A549 (cell line): ENCODE results near the gene NLK. TPM values are rescaled to one million over a fixed set of nuclear protein-coding genes. Genes with fewer than 3 reads are reported as not detected.

Experiments
- ATAC-seq, 2 experiments: fragments of 200-7000 bp in 1 of 2; fragments of >200 bp in 1 of 2; cut with Nextera tagmentation in 1 of 2; cut with Tn5 transposase in 1 of 2; 3 replicates each; pipeline versions ENCODE4 v1.8.0 to v1.9.1; 2018 to 2020; ENCODE audit warnings: mild to moderate bottlenecking in 1 of 2, moderate library complexity in 1 of 2
- CTCF ChIA-PET: fragments of 300-600 bp; sonication (Branson Sonifier 250); formaldehyde crosslinking; extraction: SDS; loops from one replicate; lab custom pipeline; 2021; ENCODE audit warnings: antibody characterized with exemption, inconsistent platforms; lab: Yijun Ruan, JAX
- POLR2A ChIA-PET: fragments of 350-600 bp; formaldehyde crosslinking; extraction: SDS; loops from one replicate; lab custom pipeline; 2021; ENCODE audit warnings: antibody characterized with exemption, inconsistent platforms; lab: Yijun Ruan, JAX
- DNase-seq, 2 experiments: peaks; one replicate each; pipeline versions ENCODE4 v3.0.0 to v3.0.0-alpha.2; 2011 to 2016; ENCODE audit warnings: low read depth in 1 of 2, low spot score in 1 of 2
- FAIRE-seq: peaks from 2 replicates; lab custom pipeline; 2011; peaks lifted over from hg19 to GRCh38; lab: Jason Lieb, UNC
- H3K27ac ChIP-seq, 2 experiments: fragments of >200 bp; sonication (Bioruptor Twin); formaldehyde crosslinking; 3 replicates each; pipeline ENCODE4 v1.5.1; 2016 to 2017
- H3K4me1 ChIP-seq: fragments of >200 bp; sonication (Bioruptor Twin); formaldehyde crosslinking; 3 replicates; pipeline ENCODE4 v1.6.1; 2016
- H3K4me2 ChIP-seq: fragments of >200 bp; sonication (Bioruptor Twin); formaldehyde crosslinking; 3 replicates; pipeline ENCODE4 v1.6.1; 2016
- H3K4me3 ChIP-seq: fragments of >200 bp; sonication (Bioruptor Twin); formaldehyde crosslinking; 3 replicates; pipeline ENCODE4 v1.5.1; 2016
- H3K9me3 ChIP-seq: fragments of >200 bp; sonication (Bioruptor Twin); formaldehyde crosslinking; 3 replicates; pipeline ENCODE4 v1.6.1; 2016
- CBX8 ChIP-seq: fragments of 200-600 bp; sonication (generic); IDR thresholded peaks from 2 replicates; pipeline ENCODE4 v1.6.1; 2016
- EHF ChIP-seq: fragments of 250-450 bp; sonication (Bioruptor Pico); IDR thresholded peaks from 2 replicates; pipeline ENCODE4 v1.5.0; 2020; ENCODE audit warnings: mild to moderate bottlenecking
- ESRRA ChIP-seq: fragments of 150-350 bp; IDR thresholded peaks from 2 replicates; pipeline ENCODE4 v1.6.1; 2014; ENCODE audit warnings: mild to moderate bottlenecking, low read length, borderline replicate concordance
- FOSL2 ChIP-seq, 2 experiments: fragments of 450-650 bp in 1 of 2; fragments of >200 bp in 1 of 2; sonication (Bioruptor Twin) in 1 of 2; formaldehyde crosslinking; IDR thresholded peaks; 2 replicates each; pipeline versions ENCODE4 v1.5.0 to v1.6.1; 2016 to 2020; ENCODE audit warnings: mild to moderate bottlenecking in 1 of 2, moderate library complexity in 1 of 2
- GATA3 ChIP-seq: IDR thresholded peaks from 2 replicates; pipeline ENCODE4 v1.6.1; 2012; ENCODE audit warnings: borderline replicate concordance
- HEYL ChIP-seq: fragments of 250-450 bp; sonication (Bioruptor Pico); IDR thresholded peaks from 2 replicates; pipeline ENCODE4 v1.8.0; 2021; ENCODE audit warnings: mild to moderate bottlenecking, moderate library complexity
- JUNB ChIP-seq: fragments of >200 bp; sonication (Bioruptor Twin); formaldehyde crosslinking; IDR thresholded peaks from 2 replicates; pipeline ENCODE4 v1.6.1; 2016
- MYC ChIP-seq: IDR thresholded peaks from 2 replicates; pipeline ENCODE4 v1.6.1; 2012; ENCODE audit warnings: mild to moderate bottlenecking, inconsistent platforms, low read length, improper control_type of control experiment, borderline replicate concordance
- SREBF2 ChIP-seq: fragments of 450-650 bp; IDR thresholded peaks from 2 replicates; pipeline ENCODE4 v1.6.1; 2014; ENCODE audit warnings: mild to moderate bottlenecking, moderate library complexity
- ZC3H11A ChIP-seq: fragments of 450-650 bp; IDR thresholded peaks from 2 replicates; pipeline ENCODE4 v1.6.1; 2014; ENCODE audit warnings: antibody characterized with exemption, mild to moderate bottlenecking
- WGBS: methylation state at CpG from one replicate; pipeline ENCODE4 v1.1.6; 2017; ENCODE audit errors: missing lambda C conversion rate; 5-methylcytosine and 5-hydroxymethylcytosine counted together
- polyA plus RNA-seq, 4 experiments: library from polyadenylated mRNA; depleted of rRNA in 3 of 4; stranded (reverse); fragments of >200 nt; fragmentation: RNase III in 1 of 4; extraction: RNeasy Plus Mini Kit Qiagen cat#74134 plus additional on column Dnase treatment in 1 of 4; gene quantifications; 2 replicates in 3 of 4; 3 replicates in 1 of 4; pipeline ENCODE4 v1.2.3, GENCODE V29; 2011 to 2017
- TF ChIP-seq, protein P1 (sequence below): fragments of 150-350 bp; IDR thresholded peaks from 2 replicates; pipeline ENCODE4 v1.6.1; 2014; ENCODE audit warnings: low read depth, mild to moderate bottlenecking, low read length
- TF ChIP-seq, protein P2 (sequence below): fragments of 250-450 bp; sonication (Bioruptor Pico); IDR thresholded peaks from 2 replicates; pipeline ENCODE4 v1.5.0; 2020; ENCODE audit warnings: low read depth, mild to moderate bottlenecking, moderate library complexity
- TF ChIP-seq, protein P3 (sequence below): fragments of 450-650 bp; IDR thresholded peaks from 2 replicates; pipeline ENCODE4 v1.6.1; 2014; ENCODE audit warnings: antibody characterized with exemption
- TF ChIP-seq, protein P4 (sequence below): fragments of >200 bp; sonication (Bioruptor Twin); formaldehyde crosslinking; IDR thresholded peaks from 3 replicates; pipeline ENCODE4 v1.5.1; 2016
- TF ChIP-seq, protein P5 (sequence below): fragments of 200-600 bp; sonication (generic); IDR thresholded peaks from 2 replicates; pipeline ENCODE4 v1.6.1; 2016; ENCODE audit warnings: antibody characterized with exemption, mild to moderate bottlenecking, moderate library complexity
- TF ChIP-seq, protein P6 (sequence below): IDR thresholded peaks from 2 replicates; pipeline ENCODE4 v1.6.1; 2012; ENCODE audit warnings: low read depth, borderline replicate concordance

Gene NLK
- polyA plus RNA-seq, 2 of the 4 experiments (the other 2 are of a cell fraction): 11.8 to 26.5 TPM

DNA sequence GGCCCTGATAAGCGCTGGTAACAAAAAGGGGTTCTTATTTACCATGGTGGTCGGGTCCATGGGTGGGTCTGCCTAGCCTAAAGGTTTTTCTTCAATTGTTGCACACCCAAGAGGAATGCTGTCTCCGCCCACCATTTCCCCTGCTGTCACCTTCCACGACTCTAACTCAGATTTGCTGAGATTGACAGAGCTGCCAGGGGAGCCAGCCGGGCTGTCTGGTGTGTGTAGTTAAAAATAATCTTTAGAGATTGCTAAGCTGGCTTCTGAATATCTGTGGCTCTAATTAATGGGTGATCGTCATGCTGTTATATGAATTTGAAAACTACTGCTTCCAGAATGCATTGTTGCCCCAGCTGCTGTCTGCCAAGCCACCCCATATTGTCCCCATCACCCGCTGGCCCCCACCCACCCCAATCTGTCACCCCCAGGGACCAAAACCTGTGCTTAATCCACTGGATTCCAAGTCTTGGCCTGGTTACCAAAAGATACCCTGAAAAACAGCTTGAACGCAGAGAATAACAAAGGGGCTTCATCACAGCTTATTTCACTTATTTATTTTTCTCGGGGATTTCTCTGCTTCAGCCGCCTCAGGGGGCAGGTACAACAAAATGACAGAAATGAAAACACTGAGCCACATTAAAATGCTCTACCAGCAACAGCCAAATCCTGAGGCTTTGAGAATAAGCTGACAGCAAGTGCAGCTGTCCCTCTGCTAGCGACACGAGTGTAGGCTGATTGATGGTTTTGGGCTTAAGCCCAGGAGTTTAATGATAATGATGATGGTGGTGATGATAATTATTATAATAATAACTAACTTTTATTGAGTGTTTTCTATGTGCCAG is 46.1 kb upstream of the NLK start:
- 28% methylated on average over 12 of the region's 12 CpGs for WGBS
- POLR2A ChIA-PET: interaction anchor here (0.6 kb wide), 1 partner anchor 55 kb away, joined by 4 read pairs; no protein-coding TSS in a partner anchor
- TF ChIP-seq, protein P1, sequence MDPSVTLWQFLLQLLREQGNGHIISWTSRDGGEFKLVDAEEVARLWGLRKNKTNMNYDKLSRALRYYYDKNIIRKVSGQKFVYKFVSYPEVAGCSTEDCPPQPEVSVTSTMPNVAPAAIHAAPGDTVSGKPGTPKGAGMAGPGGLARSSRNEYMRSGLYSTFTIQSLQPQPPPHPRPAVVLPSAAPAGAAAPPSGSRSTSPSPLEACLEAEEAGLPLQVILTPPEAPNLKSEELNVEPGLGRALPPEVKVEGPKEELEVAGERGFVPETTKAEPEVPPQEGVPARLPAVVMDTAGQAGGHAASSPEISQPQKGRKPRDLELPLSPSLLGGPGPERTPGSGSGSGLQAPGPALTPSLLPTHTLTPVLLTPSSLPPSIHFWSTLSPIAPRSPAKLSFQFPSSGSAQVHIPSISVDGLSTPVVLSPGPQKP: no peak
- TF ChIP-seq FOSL2 (IDR thresholded peaks at IDR 0.05) (no peak), FOSL2 (CRISPR knock-in tag; IDR thresholded peaks at IDR 0.05) (no peak), MYC (no peak), ESRRA (no peak), SREBF2 (no peak), HEYL (no peak), CBX8 (no peak), ZC3H11A (no peak), JUNB (no peak), GATA3 (no peak), EHF (CRISPR knock-in tag) (no peak)
- TF ChIP-seq, protein P2, sequence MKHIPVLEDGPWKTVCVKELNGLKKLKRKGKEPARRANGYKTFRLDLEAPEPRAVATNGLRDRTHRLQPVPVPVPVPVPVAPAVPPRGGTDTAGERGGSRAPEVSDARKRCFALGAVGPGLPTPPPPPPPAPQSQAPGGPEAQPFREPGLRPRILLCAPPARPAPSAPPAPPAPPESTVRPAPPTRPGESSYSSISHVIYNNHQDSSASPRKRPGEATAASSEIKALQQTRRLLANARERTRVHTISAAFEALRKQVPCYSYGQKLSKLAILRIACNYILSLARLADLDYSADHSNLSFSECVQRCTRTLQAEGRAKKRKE (CRISPR knock-in tag): no peak
- TF ChIP-seq, protein P3, sequence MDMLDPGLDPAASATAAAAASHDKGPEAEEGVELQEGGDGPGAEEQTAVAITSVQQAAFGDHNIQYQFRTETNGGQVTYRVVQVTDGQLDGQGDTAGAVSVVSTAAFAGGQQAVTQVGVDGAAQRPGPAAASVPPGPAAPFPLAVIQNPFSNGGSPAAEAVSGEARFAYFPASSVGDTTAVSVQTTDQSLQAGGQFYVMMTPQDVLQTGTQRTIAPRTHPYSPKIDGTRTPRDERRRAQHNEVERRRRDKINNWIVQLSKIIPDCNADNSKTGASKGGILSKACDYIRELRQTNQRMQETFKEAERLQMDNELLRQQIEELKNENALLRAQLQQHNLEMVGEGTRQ: no peak
- TF ChIP-seq, protein P4, sequence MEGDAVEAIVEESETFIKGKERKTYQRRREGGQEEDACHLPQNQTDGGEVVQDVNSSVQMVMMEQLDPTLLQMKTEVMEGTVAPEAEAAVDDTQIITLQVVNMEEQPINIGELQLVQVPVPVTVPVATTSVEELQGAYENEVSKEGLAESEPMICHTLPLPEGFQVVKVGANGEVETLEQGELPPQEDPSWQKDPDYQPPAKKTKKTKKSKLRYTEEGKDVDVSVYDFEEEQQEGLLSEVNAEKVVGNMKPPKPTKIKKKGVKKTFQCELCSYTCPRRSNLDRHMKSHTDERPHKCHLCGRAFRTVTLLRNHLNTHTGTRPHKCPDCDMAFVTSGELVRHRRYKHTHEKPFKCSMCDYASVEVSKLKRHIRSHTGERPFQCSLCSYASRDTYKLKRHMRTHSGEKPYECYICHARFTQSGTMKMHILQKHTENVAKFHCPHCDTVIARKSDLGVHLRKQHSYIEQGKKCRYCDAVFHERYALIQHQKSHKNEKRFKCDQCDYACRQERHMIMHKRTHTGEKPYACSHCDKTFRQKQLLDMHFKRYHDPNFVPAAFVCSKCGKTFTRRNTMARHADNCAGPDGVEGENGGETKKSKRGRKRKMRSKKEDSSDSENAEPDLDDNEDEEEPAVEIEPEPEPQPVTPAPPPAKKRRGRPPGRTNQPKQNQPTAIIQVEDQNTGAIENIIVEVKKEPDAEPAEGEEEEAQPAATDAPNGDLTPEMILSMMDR: no peak
- TF ChIP-seq, protein P5, sequence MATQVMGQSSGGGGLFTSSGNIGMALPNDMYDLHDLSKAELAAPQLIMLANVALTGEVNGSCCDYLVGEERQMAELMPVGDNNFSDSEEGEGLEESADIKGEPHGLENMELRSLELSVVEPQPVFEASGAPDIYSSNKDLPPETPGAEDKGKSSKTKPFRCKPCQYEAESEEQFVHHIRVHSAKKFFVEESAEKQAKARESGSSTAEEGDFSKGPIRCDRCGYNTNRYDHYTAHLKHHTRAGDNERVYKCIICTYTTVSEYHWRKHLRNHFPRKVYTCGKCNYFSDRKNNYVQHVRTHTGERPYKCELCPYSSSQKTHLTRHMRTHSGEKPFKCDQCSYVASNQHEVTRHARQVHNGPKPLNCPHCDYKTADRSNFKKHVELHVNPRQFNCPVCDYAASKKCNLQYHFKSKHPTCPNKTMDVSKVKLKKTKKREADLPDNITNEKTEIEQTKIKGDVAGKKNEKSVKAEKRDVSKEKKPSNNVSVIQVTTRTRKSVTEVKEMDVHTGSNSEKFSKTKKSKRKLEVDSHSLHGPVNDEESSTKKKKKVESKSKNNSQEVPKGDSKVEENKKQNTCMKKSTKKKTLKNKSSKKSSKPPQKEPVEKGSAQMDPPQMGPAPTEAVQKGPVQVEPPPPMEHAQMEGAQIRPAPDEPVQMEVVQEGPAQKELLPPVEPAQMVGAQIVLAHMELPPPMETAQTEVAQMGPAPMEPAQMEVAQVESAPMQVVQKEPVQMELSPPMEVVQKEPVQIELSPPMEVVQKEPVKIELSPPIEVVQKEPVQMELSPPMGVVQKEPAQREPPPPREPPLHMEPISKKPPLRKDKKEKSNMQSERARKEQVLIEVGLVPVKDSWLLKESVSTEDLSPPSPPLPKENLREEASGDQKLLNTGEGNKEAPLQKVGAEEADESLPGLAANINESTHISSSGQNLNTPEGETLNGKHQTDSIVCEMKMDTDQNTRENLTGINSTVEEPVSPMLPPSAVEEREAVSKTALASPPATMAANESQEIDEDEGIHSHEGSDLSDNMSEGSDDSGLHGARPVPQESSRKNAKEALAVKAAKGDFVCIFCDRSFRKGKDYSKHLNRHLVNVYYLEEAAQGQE: no peak
- TF ChIP-seq, protein P6, sequence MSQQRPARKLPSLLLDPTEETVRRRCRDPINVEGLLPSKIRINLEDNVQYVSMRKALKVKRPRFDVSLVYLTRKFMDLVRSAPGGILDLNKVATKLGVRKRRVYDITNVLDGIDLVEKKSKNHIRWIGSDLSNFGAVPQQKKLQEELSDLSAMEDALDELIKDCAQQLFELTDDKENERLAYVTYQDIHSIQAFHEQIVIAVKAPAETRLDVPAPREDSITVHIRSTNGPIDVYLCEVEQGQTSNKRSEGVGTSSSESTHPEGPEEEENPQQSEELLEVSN: no peak
- TF ChIP-seq, all 56 proteins: peak for 0
- CTCF ChIA-PET: interaction anchor here (1.2 kb wide), 1 partner anchor 16 kb away, joined by 4 read pairs; no protein-coding TSS in a partner anchor
- Histone ChIP-seq H3K9me3 (no peaks in the 10 kb centered on the region), H3K4me2 (no peak overlapping the region), H3K4me1 (no peaks in the 10 kb centered on the region), H3K4me3 (no peak overlapping the region), H3K27ac (no peak overlapping the region)
- DNase-seq: no peak
- FAIRE-seq: no peak
- no peak for ATAC-seq
